OCI-LY7 (cell line): ENCODE measurements around the gene SLC25A25.

Experiments
- CTCF ChIP-seq: fragments of 200-600 bp; sonication (generic); conservative IDR thresholded peaks from 2 replicates; pipeline ENCODE4 v1.5.1; 2014; ENCODE audit warnings: mild to moderate bottlenecking, antibody characterized with exemption, low read length, moderate library complexity, mixed read lengths
- EZH2phosphoT487 ChIP-seq: fragments of 200-600 bp; sonication (generic); IDR thresholded peaks from 2 replicates; pipeline ENCODE4 v1.6.1; 2018; ENCODE audit warnings: low read depth, borderline replicate concordance, mild to moderate bottlenecking, mixed run types, antibody characterized with exemption, low read length, moderate library complexity, mixed read lengths

DNA sequence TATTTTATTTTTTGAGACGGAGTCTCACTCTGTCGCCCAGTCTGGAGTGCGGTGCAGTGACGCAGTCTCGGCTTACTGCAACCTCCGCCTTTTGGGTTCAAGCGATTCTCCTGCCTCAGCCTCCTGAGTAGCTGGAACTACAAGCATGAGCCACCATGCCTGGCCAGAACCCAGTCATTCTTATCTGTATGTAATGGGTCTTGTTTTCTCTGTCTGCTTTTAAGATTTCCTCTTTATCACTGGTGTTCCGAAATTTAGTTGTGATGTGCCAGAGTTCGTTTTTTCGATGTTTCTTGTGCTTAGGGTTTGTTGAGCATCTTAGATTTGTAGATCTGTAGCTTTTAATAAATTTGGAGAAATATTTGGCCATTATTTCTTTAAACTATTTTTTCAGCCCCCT lies 19.2 kb downstream of the SLC25A25 start:
- TF ChIP-seq EZH2phosphoT487 (no peak), CTCF (no peak)
